Measurements from ENCODE around the gene SUGCT. TPM values are rescaled to one million over a fixed set of nuclear protein-coding genes. Genes with fewer than 3 reads are reported as not detected.
A peak's percentile ranks its signal among the peaks of the same experiment; 100 is the strongest.

The SUGCT gene
- total RNA-seq, 1 donor: 6.7 TPM

DNA sequence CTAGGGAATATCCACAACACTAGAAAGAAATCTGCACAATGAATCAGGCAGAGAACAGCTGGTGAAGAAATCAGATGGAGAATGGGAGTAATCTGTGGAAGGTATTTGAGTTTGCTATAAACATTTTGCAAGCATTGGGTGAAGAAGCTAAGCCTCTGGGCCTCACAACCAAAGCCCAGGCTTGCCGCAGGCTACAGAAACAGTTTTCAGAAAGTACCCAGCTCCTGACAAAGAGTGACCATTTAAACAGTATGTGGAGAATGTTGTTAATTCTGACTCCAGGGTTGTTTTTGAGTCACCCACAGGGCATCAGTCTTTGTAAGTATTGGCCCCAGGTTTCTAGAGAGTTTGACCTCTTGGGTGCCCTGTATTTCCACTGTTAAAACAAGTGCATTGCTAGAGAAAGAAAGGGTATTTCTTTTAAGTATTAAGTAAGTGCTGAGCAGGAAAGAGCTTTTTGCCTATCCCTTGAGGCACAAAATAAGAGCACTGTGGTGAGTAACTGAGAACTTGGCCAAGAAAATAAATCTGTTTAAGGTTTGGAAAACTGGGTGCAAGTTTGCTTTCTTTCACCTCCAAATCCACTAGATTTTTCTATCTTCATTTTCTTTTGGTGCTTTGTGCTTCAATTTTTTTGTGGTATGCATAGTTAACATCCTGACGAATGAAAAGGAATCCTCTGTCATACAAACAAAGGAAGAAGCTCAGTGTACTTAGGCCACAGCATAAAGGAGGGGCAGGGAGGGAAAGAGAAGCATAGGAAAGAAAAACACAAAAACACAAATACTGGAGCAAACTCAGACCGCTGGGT, 691.8 kb downstream of the SUGCT start:
- DNase-seq (ENCODE audit: low read depth): peak; percentile 41
- H3K4me3 ChIP-seq (ENCODE audit: low read depth, low read length): no peak overlapping the region

DNA sequence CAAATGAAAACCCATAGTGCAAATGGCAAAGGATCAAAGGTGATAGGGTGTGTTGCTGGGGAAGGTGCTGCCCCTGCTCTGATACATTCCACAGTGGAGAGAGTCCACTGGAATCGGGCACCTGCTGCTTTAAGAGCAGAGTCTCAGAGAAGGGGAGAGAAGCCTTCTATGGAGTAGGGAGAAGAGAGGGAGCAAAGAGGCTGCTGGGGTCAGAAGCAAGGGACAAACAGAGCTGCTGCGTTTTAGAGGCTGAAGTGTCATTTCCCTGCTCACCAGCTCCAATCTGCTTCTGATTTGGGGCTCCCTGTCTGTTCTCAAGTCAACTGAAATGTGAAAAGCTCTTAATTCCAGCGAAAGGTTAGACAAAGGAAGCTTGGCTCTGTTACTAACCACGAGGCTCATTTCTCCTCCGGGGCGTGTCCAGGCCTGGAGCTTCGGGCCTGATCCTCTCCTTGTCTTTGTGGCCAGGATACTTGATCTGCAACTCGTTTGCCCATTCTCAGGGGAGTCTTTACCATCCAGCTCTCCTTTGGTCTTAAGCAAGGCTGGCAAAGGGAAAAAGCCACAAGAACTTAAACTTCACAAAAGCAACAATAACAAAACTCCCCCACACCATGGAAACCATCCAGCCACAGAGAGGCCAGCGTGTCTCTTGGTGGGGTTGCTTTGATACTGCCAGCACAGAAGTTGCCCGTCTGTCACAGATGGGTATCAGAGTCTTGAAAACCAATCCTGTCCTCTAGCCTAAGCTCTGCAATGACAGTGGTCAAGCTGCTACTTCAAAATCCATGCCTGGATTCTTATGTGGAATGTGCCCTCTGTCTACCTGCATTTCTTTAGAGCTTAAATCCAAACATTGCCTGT, 692.6 kb downstream of the SUGCT start:
- H3K4me3 ChIP-seq (ENCODE audit: low read depth, low read length): no peak overlapping the region
- TF ChIP-seq, protein P1, sequence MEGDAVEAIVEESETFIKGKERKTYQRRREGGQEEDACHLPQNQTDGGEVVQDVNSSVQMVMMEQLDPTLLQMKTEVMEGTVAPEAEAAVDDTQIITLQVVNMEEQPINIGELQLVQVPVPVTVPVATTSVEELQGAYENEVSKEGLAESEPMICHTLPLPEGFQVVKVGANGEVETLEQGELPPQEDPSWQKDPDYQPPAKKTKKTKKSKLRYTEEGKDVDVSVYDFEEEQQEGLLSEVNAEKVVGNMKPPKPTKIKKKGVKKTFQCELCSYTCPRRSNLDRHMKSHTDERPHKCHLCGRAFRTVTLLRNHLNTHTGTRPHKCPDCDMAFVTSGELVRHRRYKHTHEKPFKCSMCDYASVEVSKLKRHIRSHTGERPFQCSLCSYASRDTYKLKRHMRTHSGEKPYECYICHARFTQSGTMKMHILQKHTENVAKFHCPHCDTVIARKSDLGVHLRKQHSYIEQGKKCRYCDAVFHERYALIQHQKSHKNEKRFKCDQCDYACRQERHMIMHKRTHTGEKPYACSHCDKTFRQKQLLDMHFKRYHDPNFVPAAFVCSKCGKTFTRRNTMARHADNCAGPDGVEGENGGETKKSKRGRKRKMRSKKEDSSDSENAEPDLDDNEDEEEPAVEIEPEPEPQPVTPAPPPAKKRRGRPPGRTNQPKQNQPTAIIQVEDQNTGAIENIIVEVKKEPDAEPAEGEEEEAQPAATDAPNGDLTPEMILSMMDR (IDR thresholded peaks at IDR 0.05; ENCODE audit: insufficient read depth, low read length): no peak
- DNase-seq (ENCODE audit: low read depth): peak; percentile 34

More for the DNA sequence above, 691.8 kb downstream of the SUGCT start:
- TF ChIP-seq, protein P1 (IDR thresholded peaks at IDR 0.05; ENCODE audit: insufficient read depth, low read length): no peak

DNA sequence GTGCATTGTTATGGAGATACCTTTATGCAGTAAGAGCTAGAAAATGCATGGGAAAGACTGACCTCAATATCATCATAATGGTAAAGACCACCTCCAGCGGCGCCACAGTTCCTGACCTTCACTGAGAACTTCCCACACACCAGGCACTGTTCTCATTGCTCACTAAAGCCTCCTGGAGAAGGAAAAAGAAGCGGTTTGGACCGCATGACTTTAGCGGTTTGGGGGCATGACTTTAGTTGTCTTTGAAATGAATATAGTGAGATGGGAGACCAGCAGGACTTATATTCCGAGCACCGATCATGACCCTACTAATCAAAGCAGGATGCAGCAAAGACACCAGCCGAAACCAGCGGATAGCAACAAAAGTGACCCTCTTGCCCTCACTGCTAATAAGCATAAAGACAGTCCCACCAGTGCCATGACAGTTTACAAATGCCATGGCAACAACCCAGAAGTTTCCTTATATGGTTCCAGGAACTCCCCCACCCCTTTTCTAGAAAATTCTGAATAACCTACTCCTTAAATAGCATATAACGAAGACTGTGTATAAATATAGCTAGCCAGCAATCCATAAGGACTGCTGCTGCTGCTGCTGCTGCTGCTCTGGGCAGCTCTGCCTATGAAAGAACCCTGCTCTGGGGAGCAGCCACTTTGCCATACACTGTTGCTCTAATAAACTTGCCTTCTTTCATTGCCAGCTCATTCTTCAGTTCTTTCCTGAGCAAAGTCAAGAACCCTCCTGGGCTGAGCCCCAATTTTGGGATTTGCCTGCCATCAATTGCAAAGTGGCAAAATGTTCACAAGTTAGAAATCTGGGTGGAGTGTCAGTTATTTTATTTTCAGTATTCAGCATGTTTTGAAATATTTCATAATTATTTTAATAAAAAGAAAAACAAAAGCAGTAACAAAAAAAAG, 694.1 kb downstream of the SUGCT start:
- no peak for DNase-seq (ENCODE audit: low read depth)
- TF ChIP-seq, protein P1 (IDR thresholded peaks at IDR 0.05; ENCODE audit: insufficient read depth, low read length): no peak
- no peak overlapping the region for H3K4me3 ChIP-seq (ENCODE audit: low read depth, low read length)

DNA sequence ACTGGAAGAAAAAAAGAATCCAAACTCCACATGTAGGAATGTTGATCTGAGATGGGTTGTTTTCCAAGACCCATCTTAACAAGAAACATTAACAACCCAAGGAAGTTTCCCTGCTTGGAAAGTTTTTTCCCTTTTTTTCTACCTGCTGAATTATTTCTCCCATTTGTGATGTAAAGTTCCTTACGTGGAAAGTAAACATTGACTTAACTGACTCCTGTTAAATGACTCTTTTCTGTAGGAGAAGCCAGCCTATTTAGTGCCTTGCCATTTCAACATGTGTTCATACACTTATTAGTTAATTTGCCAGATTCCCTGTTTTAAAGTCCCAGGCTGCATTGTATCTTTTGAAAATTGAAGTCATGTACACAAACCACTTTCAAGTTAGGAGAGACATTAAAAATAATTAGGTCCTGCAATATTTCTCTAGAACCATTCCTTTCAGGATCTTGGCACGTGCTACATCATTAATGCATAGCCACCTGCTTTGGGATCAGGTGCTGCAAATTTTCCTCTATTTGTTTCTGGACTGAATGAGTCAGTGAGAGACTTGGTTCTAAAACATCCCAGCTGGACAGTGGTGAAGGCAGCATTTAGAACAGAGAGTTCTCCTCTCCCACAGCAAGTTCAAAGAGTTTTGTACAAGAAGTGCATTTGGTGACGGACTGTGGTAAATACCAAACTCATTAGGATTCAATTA, 698.5 kb downstream of the SUGCT start:
- TF ChIP-seq, protein P1 (IDR thresholded peaks at IDR 0.05; ENCODE audit: insufficient read depth, low read length): no peak
- no peak overlapping the region for H3K4me3 ChIP-seq (ENCODE audit: low read depth, low read length)
- DNase-seq (ENCODE audit: low read depth): no peak

DNA sequence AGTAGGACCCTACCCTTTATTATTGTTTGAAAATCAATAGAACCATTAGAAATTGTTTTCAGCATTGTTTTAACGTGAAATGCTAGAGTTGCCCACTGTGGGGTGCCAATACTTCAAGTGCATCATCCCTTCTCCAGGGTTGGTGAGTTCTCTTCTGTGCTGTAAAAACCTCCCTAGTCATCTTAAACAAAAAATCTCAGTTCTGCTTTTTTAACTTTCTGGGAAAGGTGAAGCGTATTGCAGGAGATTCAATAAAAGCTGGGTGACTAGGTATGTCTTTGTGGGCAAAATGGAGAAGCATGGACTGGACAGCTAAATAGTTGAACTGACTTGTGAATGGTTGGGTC, 699.1 kb downstream of the SUGCT start:
- H3K4me3 ChIP-seq (ENCODE audit: low read depth, low read length): no peak overlapping the region
- peak; percentile 63 for DNase-seq (ENCODE audit: low read depth)
- TF ChIP-seq, protein P1 (IDR thresholded peaks at IDR 0.05; ENCODE audit: insufficient read depth, low read length): peak; percentile 47

DNA sequence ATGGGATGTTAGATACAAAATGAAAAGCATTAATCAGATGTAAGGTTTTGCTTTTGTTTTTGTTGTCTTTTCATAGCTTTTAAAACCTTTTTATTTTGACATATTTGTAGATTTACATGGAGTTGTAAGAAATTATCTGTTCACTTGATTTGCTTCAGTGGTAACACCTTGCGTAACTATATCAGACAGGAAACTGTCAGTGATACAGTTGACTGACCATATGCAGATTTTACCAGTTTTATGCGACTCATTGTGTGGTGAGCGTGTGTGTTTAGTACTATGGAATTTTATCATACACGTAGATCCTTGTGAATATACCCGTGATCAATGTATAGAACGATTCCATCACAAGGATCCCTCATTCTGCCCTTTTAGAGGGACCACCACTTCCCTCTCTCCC, 701.4 kb downstream of the SUGCT start:
- TF ChIP-seq, protein P1 (IDR thresholded peaks at IDR 0.05; ENCODE audit: insufficient read depth, low read length): no peak
- no peak for DNase-seq (ENCODE audit: low read depth)
- no peak overlapping the region for H3K4me3 ChIP-seq (ENCODE audit: low read depth, low read length)
